HG02588 (cell line): Measurements from ENCODE around the gene NPC1.
"Not testable (repeated sequence)": the region's sequence is repeated elsewhere in the genome, so short reads cannot be mapped to it uniquely, and the experiment has no call there.

ENCODE experiments used
- ATAC-seq: cut with Tn5 transposase; IDR thresholded peaks from one replicate; pipeline ENCODE4 v1.9.1; 2021; ENCODE audit warnings: mild to moderate bottlenecking, moderate library complexity; ENCODE audit not compliant: unreplicated experiment

Gene NPC1

GRCh38 chr18:23494992-23495391, 91.3 kb downstream of the NPC1 start:
- no peak for ATAC-seq

GRCh38 chr18:23493654-23494053, 92.7 kb downstream of the NPC1 start:
- ATAC-seq, result no peak

GRCh38 chr18:23489586-23489985, 96.7 kb downstream of the NPC1 start:
- ATAC-seq, result not testable (repeated sequence)

- peak; percentile 75 for ATAC-seq
These were observed 98.4 kb downstream of the NPC1 start for GRCh38 chr18:23487738-23488570.

GRCh38 chr18:23485386-23485785, 100.9 kb downstream of the NPC1 start:
- ATAC-seq, result no peak

GRCh38 chr18:23484561-23485182, 101.6 kb downstream of the NPC1 start:
- ATAC-seq, result no peak
